K562 (cell line): ENCODE measurements around the gene SCT. TPM values are rescaled to one million over a fixed set of nuclear protein-coding genes. Genes with fewer than 3 reads are reported as not detected.

ENCODE experiments used
- ATAC-seq: fragments of 200-7000 bp; cut with Tn5 transposase; 3 replicates; pipeline ENCODE4 v1.9.1; 2020; ENCODE audit warnings: moderate library complexity
- BruUV-seq: library from RNA; stranded (reverse); fragments of 400-500 nt; replicated peaks from 2 replicates; lab custom pipeline; 2021; lab: Mats Ljungman, UMichigan
- CTCF ChIA-PET: fragments of 300-600 bp; formaldehyde crosslinking; extraction: SDS; loops from one replicate; lab custom pipeline; 2021; ENCODE audit warnings: low intra/inter-chr PET ratio; lab: Yijun Ruan, JAX
- POLR2A ChIA-PET: fragments of 300-600, 350-650 bp; sonication (Branson Sonifier 250); formaldehyde crosslinking; extraction: SDS; loops from one replicate; lab custom pipeline; 2021; ENCODE audit warnings: antibody characterized with exemption, inconsistent platforms; lab: Yijun Ruan, JAX
- DNase-seq, 4 experiments: peaks; one replicate each; pipeline versions ENCODE4 v3.0.0 to v3.0.0-alpha.2; 2011 to 2018; ENCODE audit warnings: low spot score in 3 of 4, mixed read lengths in 3 of 4; ENCODE audit errors: extremely low read depth in 1 of 4
- FAIRE-seq: peaks from 2 replicates; lab custom pipeline; 2011; peaks lifted over from hg19 to GRCh38; lab: Jason Lieb, UNC
- H2AFZ ChIP-seq: 2 replicates; pipeline ENCODE4 v1.6.0; 2011; ENCODE audit warnings: low read depth, low read length, control low read depth, inconsistent platforms
- H3K27ac ChIP-seq: fragments of 200-600 bp; 3 replicates; pipeline ENCODE4 v1.8.0; 2011; ENCODE audit warnings: low read depth, mild to moderate bottlenecking, control low read depth, inconsistent platforms, low read length, moderate library complexity, mixed read lengths; ENCODE audit errors: extremely low read depth
- H3K27me3 ChIP-seq, 2 experiments: fragments of 300-600 bp in 1 of 2; 2 replicates in 1 of 2; 3 replicates in 1 of 2; pipeline versions ENCODE4 v1.6.0 to v1.8.0; 2011; ENCODE audit warnings: inconsistent platforms in 2 of 2, low read length in 2 of 2, mild to moderate bottlenecking in 1 of 2, mixed read lengths in 1 of 2, moderate library complexity in 1 of 2; ENCODE audit not compliant: control insufficient read depth in 2 of 2, insufficient read depth in 2 of 2
- H3K36me3 ChIP-seq: fragments of 300-600 bp; 3 replicates; pipeline ENCODE4 v1.8.0; 2011; ENCODE audit warnings: mild to moderate bottlenecking, low read length, inconsistent platforms; ENCODE audit not compliant: control insufficient read depth, insufficient read depth
- H3K4me1 ChIP-seq, 2 experiments: fragments of 200-600 bp in 1 of 2; replicated peaks in 1 of 2; 2 replicates in 1 of 2; 3 replicates in 1 of 2; pipeline versions ENCODE4 v1.5.1 to v1.8.0; 2011; ENCODE audit warnings: inconsistent platforms in 2 of 2, low read length in 2 of 2, mild to moderate bottlenecking in 1 of 2, mixed read lengths in 1 of 2, moderate library complexity in 1 of 2; ENCODE audit not compliant: control insufficient read depth in 2 of 2, insufficient read depth in 2 of 2
- H3K4me2 ChIP-seq: 2 replicates; pipeline ENCODE4 v1.6.1; 2011; ENCODE audit warnings: low read length, control low read depth, inconsistent platforms, mixed read lengths; ENCODE audit not compliant: insufficient read depth
- H3K4me3 ChIP-seq: fragments of 200-600 bp; sonication (generic), shearing (Covaris generic); 2 replicates; pipeline ENCODE4 v1.5.1; 2016; ENCODE audit warnings: control low read depth, inconsistent platforms
- H3K79me2 ChIP-seq: fragments of 200-600 bp; 3 replicates; pipeline ENCODE4 v1.8.0; 2011; ENCODE audit warnings: low read length, inconsistent platforms; ENCODE audit not compliant: control insufficient read depth, insufficient read depth
- H3K9ac ChIP-seq, 2 experiments: 2 replicates each; pipeline versions ENCODE4 v1.6.0 to v1.6.1; 2011; ENCODE audit warnings: low read depth in 2 of 2, low read length in 2 of 2, control low read depth in 1 of 2, inconsistent platforms in 1 of 2, mild to moderate bottlenecking in 1 of 2, mixed read lengths in 1 of 2; ENCODE audit not compliant: insufficient read depth in 1 of 2
- H3K9me1 ChIP-seq: one replicate; pipeline ENCODE4 v1.6.0; 2011; ENCODE audit warnings: inconsistent platforms, mild to moderate bottlenecking, low read length, moderate library complexity; ENCODE audit not compliant: control insufficient read depth, insufficient read depth
- H3K9me3 ChIP-seq: replicated peaks from 2 replicates; pipeline ENCODE4 v1.5.1; 2011; ENCODE audit warnings: low read depth, low read length, inconsistent platforms; ENCODE audit not compliant: control insufficient read depth, insufficient read depth
- H4K20me1 ChIP-seq: replicated peaks from 2 replicates; pipeline ENCODE4 v1.6.1; 2011; ENCODE audit warnings: low read length, inconsistent platforms, mixed read lengths; ENCODE audit not compliant: control insufficient read depth, insufficient read depth
- CREB3 ChIP-seq: fragments of 450-650 bp; conservative IDR thresholded peaks from 2 replicates; pipeline ENCODE4 v1.6.1; 2016; ENCODE audit warnings: missing genetic modification characterization, low read depth, mild to moderate bottlenecking, missing compliant biosample characterization, moderate library complexity
- FOXP1 ChIP-seq: sonication (generic); formaldehyde crosslinking; IDR thresholded peaks from 2 replicates; pipeline ENCODE4 v1.8.0; 2022; ENCODE audit warnings: mild to moderate bottlenecking, missing genetic modification reagents
- POLR2G ChIP-seq: fragments of 200-400 bp; formaldehyde crosslinking; IDR thresholded peaks from 2 replicates; pipeline ENCODE4 v1.6.1; 2017; ENCODE audit warnings: low read depth, mild to moderate bottlenecking, antibody characterized with exemption, low read length, moderate library complexity
- WGBS: fragments of 100-300 bp; shearing (Covaris generic); methylation state at CpG from one replicate; pipeline ENCODE4 v1.1.6; 2016; ENCODE audit warnings: low coverage, mixed read lengths; ENCODE audit not compliant: insufficient coverage; ENCODE audit errors: missing lambda C conversion rate; 5-methylcytosine and 5-hydroxymethylcytosine counted together
- in situ Hi-C: fragments of 300-500 bp; cut with MboI; formaldehyde crosslinking; loops from 4 replicates; pipeline ENCODE4 v1.15.0; 2018; ENCODE audit warnings: inconsistent platforms, mixed read lengths
- intact Hi-C: fragments of 100-400 bp; cut with micrococcal nuclease; formaldehyde crosslinking; loops from 2 replicates; pipeline ENCODE4 v1.14.2; 2022
- polyA plus RNA-seq, 8 experiments: library from polyadenylated mRNA; depleted of rRNA in 4 of 8; stranded (reverse) in 5 of 8; unstranded in 3 of 8; fragments of >200 nt; fragmentation: Nextera tagmentation in 2 of 8; fragmentation: Illumina TruSeq in 1 of 8; extraction: Ambion mirVana in 2 of 8; extraction: Trizol in 1 of 8; gene quantifications; 2 replicates each; pipeline versions ENCODE4 v1.2.1 to v1.2.3, GENCODE V29; 2011 to 2014; ENCODE audit warnings: inconsistent platforms in 1 of 8, missing spikeins in 1 of 8
- total RNA-seq, 7 experiments: library from RNA; depleted of rRNA in 6 of 7; stranded (reverse); fragments of >200 nt in 6 of 7; fragmentation: Illumina TruSeq in 2 of 7; extraction: Trizol in 2 of 7; gene quantifications; 2 replicates each; pipeline versions ENCODE4 v1.2.1 to v1.2.3, GENCODE V29; 2011 to 2021; ENCODE audit warnings: low replicate concordance in 1 of 7

SCT gene
- total and polyA plus RNA-seq, 9 of the 15 experiments (the other 6 are each of a cell fraction or from before 2014, with no cell fraction given), result not detected

- no peak for TF ChIP-seq FOXP1 (CRISPR knock-in tag)
- peak; percentile 50; the same call in 1 of the 2 replicates for TF ChIP-seq POLR2G
- Histone ChIP-seq H3K9me1 (no peaks in the 10 kb centered on the region), H3K4me1 (peaks cover 0 to 13% of the 10 kb centered on the region in 2 experiments; a peak in 1 of 5 replicates), H2AFZ (no peak overlapping the region), H3K27me3 (no peaks in the 10 kb centered on the region), H4K20me1 (no peaks in the 10 kb centered on the region), H3K4me3 (no peak overlapping the region), H3K4me2 (no peak overlapping the region), H3K9ac (peak overlapping the region in 1 of 2 experiments; percentile 43; a peak in 1 of 4 replicates), H3K79me2 (no peaks in the 10 kb centered on the region; the same call in 2 of the 3 replicates), H3K36me3 (peaks cover 89% of the 10 kb centered on the region), H3K9me3 (no peaks in the 10 kb centered on the region), H3K27ac (no peak overlapping the region)
- WGBS, result 97% methylated on average over 21 of the region's 23 CpGs
- ATAC-seq (no peak), FAIRE-seq (no peak), DNase-seq (no peak)
- ChIA-PET CTCF (no interaction called here), POLR2A (interaction anchor here (1.0 to 1.7 kb wide), 3 partner anchors 11 to 141 kb away, joined by 3 to 5 read pairs (median 4); no protein-coding TSS in a partner anchor)
- BruUV-seq, result no TSS peak
- in situ Hi-C loops, result no loop called here
- intact Hi-C loops, result no loop called here
Measured at GRCh38 chr11:601573-602245, 25.3 kb downstream of the SCT start.

- in situ Hi-C loops, result no loop called here
- FAIRE-seq (no peak), DNase-seq (no peak), ATAC-seq (no peak)
- CTCF ChIA-PET, result no interaction called here
- 91% methylated on average over 21 of the region's 30 CpGs for WGBS
- no peak overlapping the region for H3K4me2 ChIP-seq
- peaks cover 89% of the 10 kb centered on the region for H3K36me3 ChIP-seq
- no peak overlapping the region; a peak in 1 of 4 replicates for H3K9ac ChIP-seq
- no peak for TF ChIP-seq CREB3 (tag)
- peak; percentile 42; the same call in 1 of the 2 replicates for TF ChIP-seq POLR2G
- BruUV-seq, result no TSS peak
- H2AFZ ChIP-seq, result no peak overlapping the region
- POLR2A ChIA-PET, result no interaction called here
- H3K27me3 ChIP-seq, result no peaks in the 10 kb centered on the region
- no peaks in the 10 kb centered on the region; the same call in 1 of the 3 replicates for H3K79me2 ChIP-seq
- peaks cover 0 to 14% of the 10 kb centered on the region in 2 experiments; a peak in 1 of 5 replicates for H3K4me1 ChIP-seq
- H3K9me3 ChIP-seq, result no peaks in the 10 kb centered on the region
- no peak overlapping the region for H3K27ac ChIP-seq
- no peak overlapping the region for H3K4me3 ChIP-seq
- H4K20me1 ChIP-seq, result no peaks in the 10 kb centered on the region
- intact Hi-C loops, result no loop called here
- no peaks in the 10 kb centered on the region for H3K9me1 ChIP-seq
Measured at GRCh38 chr11:598005-598680, 28.8 kb downstream of the SCT start.
